CD4-positive, CD25-positive, alpha-beta regulatory T cell (primary cell): ENCODE data around the gene UBA6. TPM values are rescaled to one million over a fixed set of nuclear protein-coding genes. Genes with fewer than 3 reads are reported as not detected.

ENCODE experiments used
- ATAC-seq, 2 donors: fragments of 150-1000 bp; cut with Tn5 transposase; one replicate each; pipeline ENCODE4 v1.10.0; 2021; ENCODE audit warnings: low read depth in 2 of 2, moderate number of reproducible peaks in 2 of 2, moderate library complexity in 1 of 2
- DNase-seq, 3 donors: peaks; one replicate each; pipeline versions ENCODE4 v3.0.0 to v3.0.0-alpha.2; 2012 to 2022; ENCODE audit warnings: mixed read lengths in 1 of 3
- H3K27ac ChIP-seq: one replicate; pipeline ENCODE4 v1.7.0; 2013; ENCODE audit warnings: mild to moderate bottlenecking, low read length; ENCODE audit not compliant: insufficient read depth, poor library complexity, severe bottlenecking
- H3K27me3 ChIP-seq: one replicate; pipeline ENCODE4 v1.7.0; 2013; ENCODE audit warnings: low read length; ENCODE audit not compliant: control insufficient read depth, insufficient read depth
- H3K36me3 ChIP-seq: one replicate; pipeline ENCODE4 v1.7.0; 2013; ENCODE audit warnings: mild to moderate bottlenecking, low read length, moderate library complexity; ENCODE audit not compliant: control insufficient read depth, insufficient read depth
- H3K4me1 ChIP-seq: 2 replicates; pipeline ENCODE4 v1.7.0; 2013; ENCODE audit warnings: mild to moderate bottlenecking, low read length; ENCODE audit not compliant: insufficient read depth, control insufficient read depth, poor library complexity, severe bottlenecking
- H3K4me3 ChIP-seq: one replicate; pipeline ENCODE4 v1.7.0; 2013; ENCODE audit warnings: low read depth, mild to moderate bottlenecking, low read length, moderate library complexity
- H3K9me3 ChIP-seq, 2 experiments: 1 replicate in 1 of 2; 2 replicates in 1 of 2; pipeline ENCODE4 v1.7.0; 2013; ENCODE audit warnings: low read length in 2 of 2, mild to moderate bottlenecking in 1 of 2, moderate library complexity in 1 of 2; ENCODE audit not compliant: control insufficient read depth in 2 of 2
- H3K27ac Mint-ChIP-seq, 3 donors: one replicate each; pipeline ENCODE4 v1.8.0; 2020 to 2022; ENCODE audit warnings: mild to moderate bottlenecking in 3 of 3, mixed read lengths in 3 of 3, moderate library complexity in 2 of 3
- H3K27me3 Mint-ChIP-seq: one replicate; pipeline ENCODE4 v1.8.0; 2022; ENCODE audit warnings: mild to moderate bottlenecking, mixed read lengths
- H3K36me3 Mint-ChIP-seq: one replicate; pipeline ENCODE4 v1.8.0; 2020; ENCODE audit warnings: mixed read lengths
- H3K4me1 Mint-ChIP-seq, 4 donors: one replicate each; pipeline ENCODE4 v1.8.0; 2020 to 2022; ENCODE audit warnings: mixed read lengths in 4 of 4, mild to moderate bottlenecking in 1 of 4
- H3K4me3 Mint-ChIP-seq, 4 donors: one replicate each; pipeline ENCODE4 v1.8.0; 2020 to 2022; ENCODE audit warnings: mild to moderate bottlenecking in 4 of 4, mixed read lengths in 4 of 4, moderate library complexity in 3 of 4
- H3K9me3 Mint-ChIP-seq, 7 donors: one replicate each; pipeline ENCODE4 v1.8.0; 2020 to 2022; ENCODE audit warnings: mixed read lengths in 7 of 7, mild to moderate bottlenecking in 3 of 7, moderate library complexity in 2 of 7
- polyA plus RNA-seq, 4 donors: library from polyadenylated mRNA; unstranded; fragments of 300-500 nt; fragmentation: Illumina TruSeq; gene quantifications; one replicate each; pipeline ENCODE4 v1.2.3, GENCODE V29; 2021
- total RNA-seq: library from RNA; stranded (reverse); gene quantifications from one replicate; pipeline ENCODE4 v1.2.3, GENCODE V29; 2022

Gene UBA6
- total and polyA plus RNA-seq, 5 donors from 2014 or later, result 21.6 to 64.1 (median 28.9) TPM

DNA sequence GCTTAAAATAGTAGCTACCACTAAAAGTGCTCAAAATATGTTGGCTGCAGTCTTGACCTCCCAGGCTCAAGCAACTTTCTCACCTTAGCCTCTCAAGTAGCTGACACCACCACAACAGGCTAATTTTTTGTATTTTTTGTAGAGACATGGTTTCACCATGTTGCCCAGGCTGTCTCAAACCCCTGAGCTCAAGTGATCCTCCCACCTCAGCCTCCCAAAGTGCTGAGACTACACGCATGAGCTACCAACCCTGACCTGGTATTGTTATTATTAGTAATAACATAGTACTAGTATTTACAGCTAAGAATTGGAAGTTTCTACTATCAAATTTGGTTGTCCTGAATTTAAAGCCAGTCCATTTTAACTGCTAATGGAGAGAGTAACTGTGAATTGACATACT, 124.4 kb downstream of the UBA6 start:
- H3K4me1 Mint-ChIP-seq, result peaks cover 16 to 61% (median 41%) of the 10 kb centered on the region in 4 donors
- peaks cover 25% of the 10 kb centered on the region for H3K4me1 ChIP-seq

DNA sequence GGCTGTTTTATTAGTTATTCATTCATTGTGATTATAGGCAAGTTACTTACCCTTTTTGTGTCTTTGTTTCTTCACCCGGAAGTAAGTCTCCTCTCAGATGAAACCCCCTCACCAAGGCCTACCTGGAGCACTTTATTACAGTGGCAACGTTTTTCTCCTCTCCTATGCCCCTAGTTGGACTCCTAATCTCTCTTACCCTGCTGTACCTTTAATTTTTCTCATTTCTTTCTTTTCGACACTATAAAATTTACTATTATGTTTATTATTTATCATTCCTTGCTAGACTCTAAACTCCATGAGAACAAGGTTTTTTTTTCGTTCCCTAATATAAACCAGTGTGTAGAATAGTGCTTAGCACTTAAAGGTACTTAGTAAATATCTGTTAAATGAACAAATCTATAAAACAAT, 124.9 kb downstream of the UBA6 start:
- ATAC-seq (no peak), DNase-seq (no peak)
- Histone ChIP-seq H3K9me3 (no peaks in the 10 kb centered on the region), H3K27me3 (no peaks in the 10 kb centered on the region), H3K27ac (no peak overlapping the region), H3K4me1 (peaks cover 20% of the 10 kb centered on the region), H3K36me3 (no peaks in the 10 kb centered on the region), H3K4me3 (peak overlapping the region; percentile 14)
- Mint-ChIP-seq H3K27ac (peak overlapping the region; percentile 65 to 96 (median 70)), H3K36me3 (no peaks in the 10 kb centered on the region), H3K27me3 (no peaks in the 10 kb centered on the region), H3K4me1 (peaks cover 11 to 56% (median 36%) of the 10 kb centered on the region in 4 donors), H3K4me3 (peak overlapping the region in 3 of 4 donors; percentile 0 to 71 (median 57)), H3K9me3 (peaks cover 0 to 2% (median 0%) of the 10 kb centered on the region in 7 donors)

More for the DNA sequence above, 124.4 kb downstream of the UBA6 start:
- Mint-ChIP-seq H3K27ac (peak overlapping the region; percentile 65 to 78 (median 70)), H3K4me3 (no peak overlapping the region), H3K27me3 (no peaks in the 10 kb centered on the region), H3K36me3 (no peaks in the 10 kb centered on the region), H3K9me3 (peaks cover 0 to 2% (median 0%) of the 10 kb centered on the region in 7 donors)
- Histone ChIP-seq H3K4me3 (no peak overlapping the region), H3K9me3 (no peaks in the 10 kb centered on the region), H3K27ac (no peak overlapping the region), H3K27me3 (no peaks in the 10 kb centered on the region), H3K36me3 (no peaks in the 10 kb centered on the region)
- DNase-seq, result no peak
- no peak for ATAC-seq

DNA sequence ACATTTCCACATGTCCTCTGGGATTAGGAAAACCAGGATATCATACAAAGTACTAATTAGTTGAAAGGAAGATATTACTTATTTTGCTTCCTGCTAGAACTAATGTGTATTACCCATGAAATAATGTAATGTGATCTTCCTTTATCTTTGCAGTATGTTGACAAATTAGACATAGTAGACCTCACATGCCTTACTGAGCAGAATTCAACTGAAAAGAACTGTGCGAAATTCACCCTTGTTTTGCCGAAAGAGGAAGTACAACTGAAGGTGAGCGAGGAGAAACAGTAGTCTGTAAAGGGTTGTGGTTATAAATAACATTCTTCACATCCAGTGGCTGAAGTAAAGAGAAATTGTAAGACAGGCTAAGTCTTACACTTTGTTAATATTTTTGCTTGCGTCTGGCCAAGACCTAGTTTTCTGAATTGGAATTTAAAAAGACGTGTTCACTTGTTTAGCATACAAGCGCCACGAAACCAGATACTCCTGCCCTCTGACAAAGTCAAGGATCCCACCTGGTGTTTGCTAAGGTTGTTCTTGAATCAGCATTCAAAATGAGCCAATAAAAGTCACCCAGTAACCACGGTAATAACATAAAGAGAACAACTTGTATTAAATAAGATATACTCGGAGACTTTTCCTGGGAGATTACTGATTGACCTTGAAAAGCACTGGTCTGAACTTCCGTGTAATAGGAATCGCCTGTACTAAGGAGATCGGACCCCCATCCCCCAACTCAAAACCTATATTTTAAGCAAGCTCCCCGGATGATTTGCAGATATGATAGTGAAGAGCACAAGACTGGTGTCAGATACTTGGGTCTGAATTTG, 125.5 kb downstream of the UBA6 start:
- H3K4me3 Mint-ChIP-seq, result peak overlapping the region; percentile 7 to 71 (median 32)
- H3K4me1 ChIP-seq, result peaks cover 18% of the 10 kb centered on the region
- peaks cover 11 to 50% (median 30%) of the 10 kb centered on the region in 4 donors for H3K4me1 Mint-ChIP-seq
- H3K36me3 ChIP-seq, result no peaks in the 10 kb centered on the region
- no peaks in the 10 kb centered on the region for H3K9me3 ChIP-seq
- H3K9me3 Mint-ChIP-seq, result peaks cover 0 to 2% (median 0%) of the 10 kb centered on the region in 7 donors
- DNase-seq, result peak in 2 of 3 donors; percentile 43 to 74
- H3K27me3 ChIP-seq, result no peaks in the 10 kb centered on the region
- H3K4me3 ChIP-seq, result peak overlapping the region; percentile 59
- H3K27me3 Mint-ChIP-seq, result peaks cover under 1% of the 10 kb centered on the region
- H3K36me3 Mint-ChIP-seq, result no peaks in the 10 kb centered on the region
- peak; percentile 75 to 85 for ATAC-seq
- H3K27ac Mint-ChIP-seq, result peak overlapping the region; percentile 65 to 96 (median 70)
- H3K27ac ChIP-seq, result peak overlapping the region; percentile 34

DNA sequence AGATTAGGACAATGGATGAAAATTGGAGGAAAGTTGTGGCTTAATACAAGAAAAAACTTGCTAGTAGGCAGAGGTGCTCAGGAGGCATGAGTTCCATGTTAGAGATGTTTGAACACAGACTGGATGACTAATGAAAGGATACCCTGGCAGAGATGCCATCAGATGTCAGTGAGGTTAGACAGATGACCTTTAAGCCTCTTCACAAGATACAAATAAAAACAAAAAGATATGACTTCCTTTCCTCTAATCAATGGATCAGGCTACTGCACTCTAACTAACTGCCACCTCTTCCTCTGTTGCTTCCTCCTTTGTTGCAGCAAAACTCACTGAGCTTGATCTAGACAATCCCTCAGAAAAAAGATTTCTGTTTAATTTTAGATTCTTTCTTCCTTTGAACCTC, 127.8 kb downstream of the UBA6 start:
- H3K27me3 ChIP-seq, result no peaks in the 10 kb centered on the region
- H3K4me1 ChIP-seq, result peaks cover 18% of the 10 kb centered on the region
- Mint-ChIP-seq H3K27ac (peak overlapping the region in 2 of 3 donors; percentile 5 to 50), H3K4me3 (no peak overlapping the region), H3K36me3 (no peaks in the 10 kb centered on the region), H3K27me3 (peaks cover 4% of the 10 kb centered on the region), H3K4me1 (peaks cover 11 to 47% (median 28%) of the 10 kb centered on the region in 4 donors), H3K9me3 (peaks cover 0 to under 1% (median 0%) of the 10 kb centered on the region in 7 donors)
- H3K36me3 ChIP-seq, result no peaks in the 10 kb centered on the region
- H3K27ac ChIP-seq, result no peak overlapping the region
- H3K9me3 ChIP-seq, result no peaks in the 10 kb centered on the region
- no peak overlapping the region for H3K4me3 ChIP-seq
- peak; percentile 37 to 60 for ATAC-seq
- DNase-seq, result peak in 1 of 3 donors; percentile 25

DNA sequence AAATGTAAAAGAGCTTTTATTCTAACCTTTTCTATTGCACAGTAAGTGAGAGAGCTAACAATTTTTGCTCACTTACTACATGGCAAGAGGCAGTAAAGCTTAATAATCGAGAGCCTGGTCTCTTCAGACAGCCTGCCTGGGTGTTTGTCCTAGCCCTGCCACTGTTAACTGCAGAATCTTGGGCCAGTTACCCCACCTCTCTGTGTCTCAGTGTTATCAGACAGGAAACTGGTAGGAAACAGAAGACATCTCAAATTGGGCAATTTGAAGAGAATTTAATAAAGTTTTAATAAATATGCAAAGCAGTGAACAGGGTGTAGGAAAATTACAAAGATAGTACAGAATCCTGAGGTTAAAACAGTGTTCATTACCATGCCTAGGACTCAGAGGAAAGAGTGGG, 129.0 kb downstream of the UBA6 start:
- no peak for ATAC-seq
- H3K4me3 Mint-ChIP-seq, result no peak overlapping the region
- peaks cover 11 to 43% (median 28%) of the 10 kb centered on the region in 4 donors for H3K4me1 Mint-ChIP-seq
- no peaks in the 10 kb centered on the region for H3K9me3 ChIP-seq
- no peaks in the 10 kb centered on the region for H3K27me3 ChIP-seq
- H3K9me3 Mint-ChIP-seq, result no peaks in the 10 kb centered on the region
- peak overlapping the region in 2 of 3 donors; percentile 50 to 95 for H3K27ac Mint-ChIP-seq
- peaks cover 18% of the 10 kb centered on the region for H3K4me1 ChIP-seq
- no peak overlapping the region for H3K27ac ChIP-seq
- H3K27me3 Mint-ChIP-seq, result peaks cover 4% of the 10 kb centered on the region
- H3K4me3 ChIP-seq, result no peak overlapping the region
- no peaks in the 10 kb centered on the region for H3K36me3 ChIP-seq
- H3K36me3 Mint-ChIP-seq, result no peaks in the 10 kb centered on the region
- DNase-seq, result no peak

DNA sequence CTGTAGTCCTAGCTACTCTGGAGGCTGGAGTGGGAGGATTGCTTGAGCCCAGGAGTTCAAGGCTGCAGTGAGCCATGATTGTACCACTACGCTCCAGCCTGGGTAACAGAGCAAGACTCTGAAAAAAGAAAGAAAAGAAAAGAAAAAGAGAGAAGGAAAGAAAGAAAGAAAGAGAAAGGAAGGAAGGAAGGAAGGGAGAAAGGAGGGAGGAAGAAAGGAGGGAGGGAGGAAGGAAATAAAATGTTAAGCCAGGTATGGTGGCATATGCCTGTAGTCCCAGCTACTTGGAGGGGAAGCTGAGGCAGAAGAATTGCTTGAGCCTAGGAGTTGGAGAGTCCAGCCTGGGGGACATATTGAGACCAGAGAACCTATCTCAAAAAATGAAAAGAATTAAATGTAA, 130.4 kb downstream of the UBA6 start:
- H3K36me3 Mint-ChIP-seq, result peaks cover 2% of the 10 kb centered on the region
- ATAC-seq, result no peak
- H3K4me3 Mint-ChIP-seq, result peak overlapping the region in 1 of 4 donors; percentile 51
- Histone ChIP-seq H3K36me3 (no peaks in the 10 kb centered on the region), H3K27me3 (no peaks in the 10 kb centered on the region), H3K4me1 (peaks cover 12% of the 10 kb centered on the region), H3K4me3 (no peak overlapping the region), H3K9me3 (no peaks in the 10 kb centered on the region), H3K27ac (no peak overlapping the region)
- peak overlapping the region; percentile 21 to 85 (median 65) for H3K27ac Mint-ChIP-seq
- H3K4me1 Mint-ChIP-seq, result peaks cover 5 to 31% (median 18%) of the 10 kb centered on the region in 4 donors
- no peaks in the 10 kb centered on the region for H3K9me3 Mint-ChIP-seq
- H3K27me3 Mint-ChIP-seq, result peaks cover 4% of the 10 kb centered on the region
- no peak for DNase-seq

DNA sequence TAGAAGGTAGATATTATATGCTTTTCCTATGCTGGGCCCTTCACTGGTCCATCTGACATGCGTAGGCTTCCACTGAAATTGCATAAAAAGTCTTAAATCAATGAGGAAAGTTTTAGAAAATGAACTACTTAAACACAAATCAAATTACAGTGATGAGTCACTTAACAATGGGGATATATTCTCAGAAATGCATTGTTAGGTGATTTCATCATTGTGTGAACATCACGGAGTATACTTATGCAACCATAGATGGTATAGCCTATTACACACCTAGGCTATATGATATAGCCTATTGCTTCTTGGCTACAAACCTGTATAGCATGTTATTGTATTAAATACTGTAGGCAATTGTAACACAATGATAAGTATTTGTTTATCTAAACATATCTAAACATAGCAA, 132.1 kb downstream of the UBA6 start:
- no peak overlapping the region for H3K27ac ChIP-seq
- Mint-ChIP-seq H3K4me1 (peaks cover 0 to 20% (median 10%) of the 10 kb centered on the region in 4 donors), H3K27me3 (peaks cover 7% of the 10 kb centered on the region), H3K9me3 (no peaks in the 10 kb centered on the region), H3K4me3 (no peak overlapping the region), H3K36me3 (peaks cover 2% of the 10 kb centered on the region), H3K27ac (no peak overlapping the region)
- no peaks in the 10 kb centered on the region for H3K36me3 ChIP-seq
- ATAC-seq, result no peak
- peaks cover 9% of the 10 kb centered on the region for H3K4me1 ChIP-seq
- no peak for DNase-seq
- no peak overlapping the region for H3K4me3 ChIP-seq
- H3K27me3 ChIP-seq, result peaks cover 3% of the 10 kb centered on the region
- H3K9me3 ChIP-seq, result no peaks in the 10 kb centered on the region
